Measurements from ENCODE around the gene POC5. TPM values are rescaled to one million over a fixed set of nuclear protein-coding genes. Genes with fewer than 3 reads are reported as not detected.

Gene POC5
- total RNA-seq, 1 donor from 2014 or later, result 9.1 TPM

- intact Hi-C loops (cut with DNase I), result no loop called here
- no peaks in the 10 kb centered on the region for H3K4me1 ChIP-seq
- no peak for TF ChIP-seq CTCF (IDR thresholded peaks at IDR 0.05)
- no peak overlapping the region for H3K27ac ChIP-seq
- H3K36me3 ChIP-seq, result no peaks in the 10 kb centered on the region
- H3K27me3 ChIP-seq, result no peaks in the 10 kb centered on the region
- no peak overlapping the region for H3K4me3 ChIP-seq
- no peak for DNase-seq
- no peaks in the 10 kb centered on the region for H3K9me3 ChIP-seq
- no peak for ATAC-seq
Observed at GRCh38 chr5:75640826-75641225, 76.4 kb downstream of the POC5 start.

GRCh38 chr5:75640395-75640794, 76.8 kb downstream of the POC5 start:
- no peaks in the 10 kb centered on the region for H3K27me3 ChIP-seq
- no peaks in the 10 kb centered on the region for H3K9me3 ChIP-seq
- no peak for ATAC-seq
- no peak for DNase-seq
- intact Hi-C loops (cut with DNase I), result no loop called here
- no peaks in the 10 kb centered on the region for H3K36me3 ChIP-seq
- no peak overlapping the region for H3K27ac ChIP-seq
- TF ChIP-seq CTCF (IDR thresholded peaks at IDR 0.05), result no peak
- no peak overlapping the region for H3K4me3 ChIP-seq
- H3K4me1 ChIP-seq, result no peaks in the 10 kb centered on the region

DNA sequence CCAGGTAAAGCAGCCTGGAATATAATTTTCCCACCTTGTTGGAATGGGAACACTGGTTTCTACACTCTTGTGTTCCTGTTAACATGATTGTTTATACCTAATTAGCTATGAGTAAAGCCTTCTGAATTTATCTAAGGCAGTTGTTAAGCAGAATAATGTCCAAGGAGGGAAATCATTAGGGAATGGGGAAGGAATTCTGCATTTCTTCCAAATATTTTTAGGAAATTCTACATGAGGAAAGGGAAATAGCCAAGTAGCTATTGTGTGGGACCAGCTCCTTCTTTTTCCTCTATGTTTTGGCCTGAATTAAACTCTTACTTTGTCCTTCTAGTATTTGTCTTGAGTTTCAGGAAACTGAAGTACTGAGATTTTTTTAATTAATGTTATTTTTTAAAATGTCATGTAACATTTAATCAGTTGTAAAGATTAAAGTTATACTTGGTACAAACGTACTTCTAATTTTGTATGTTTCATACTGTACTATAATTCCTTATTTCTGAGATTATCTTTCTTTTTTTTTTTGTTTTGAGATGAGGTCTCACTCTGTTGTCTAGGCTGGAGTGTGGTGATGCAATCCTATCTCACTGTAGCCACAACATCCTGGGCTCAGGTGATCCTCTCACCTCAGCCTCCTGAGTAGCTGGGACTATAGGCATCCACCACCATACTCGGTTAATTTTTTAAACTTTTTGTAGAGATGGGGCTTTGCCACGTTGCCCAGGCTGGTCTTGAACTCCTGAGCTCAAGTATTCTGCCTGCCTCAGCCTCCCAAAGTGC, 77.5 kb downstream of the POC5 start:
- DNase-seq (no peak), ATAC-seq (no peak)
- intact Hi-C loops (cut with DNase I), result no loop called here
- H3K9me3 ChIP-seq, result no peaks in the 10 kb centered on the region
- H3K36me3 ChIP-seq, result no peaks in the 10 kb centered on the region
- no peak overlapping the region for H3K4me3 ChIP-seq
- H3K27ac ChIP-seq, result no peak overlapping the region
- H3K27me3 ChIP-seq, result no peaks in the 10 kb centered on the region
- H3K4me1 ChIP-seq, result no peaks in the 10 kb centered on the region
- no peak for TF ChIP-seq CTCF (IDR thresholded peaks at IDR 0.05)

- H3K27me3 ChIP-seq, result no peaks in the 10 kb centered on the region
- no peaks in the 10 kb centered on the region for H3K9me3 ChIP-seq
- intact Hi-C loops (cut with DNase I), result no loop called here
- no peak overlapping the region for H3K4me3 ChIP-seq
- TF ChIP-seq CTCF (IDR thresholded peaks at IDR 0.05), result no peak
- H3K36me3 ChIP-seq, result no peaks in the 10 kb centered on the region
- ATAC-seq (no peak), DNase-seq (no peak)
- H3K4me1 ChIP-seq, result no peaks in the 10 kb centered on the region
- H3K27ac ChIP-seq, result no peak overlapping the region
Observed at GRCh38 chr5:75637949-75638348, 79.3 kb downstream of the POC5 start.

DNA sequence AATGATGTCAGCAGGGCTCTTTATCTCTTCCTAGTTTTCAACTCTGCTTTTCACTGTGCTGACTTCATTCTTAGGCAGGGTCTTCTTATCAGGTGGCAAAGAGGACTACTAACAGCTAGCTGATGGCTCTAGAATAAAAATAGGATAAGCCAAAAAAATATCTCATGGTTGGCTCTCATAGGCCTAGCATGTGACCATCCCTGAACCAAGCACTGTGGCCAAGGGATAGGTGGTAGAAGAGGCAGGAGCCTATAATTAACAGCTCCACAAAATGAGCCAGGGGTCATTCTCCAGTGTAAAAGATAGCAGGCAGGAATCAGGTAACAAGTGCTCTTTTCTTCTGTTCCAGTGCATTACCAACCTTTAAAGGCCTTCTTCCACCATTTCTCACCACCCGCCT, 84.9 kb downstream of the POC5 start:
- H3K4me3 ChIP-seq, result no peak overlapping the region
- no peaks in the 10 kb centered on the region for H3K9me3 ChIP-seq
- H3K4me1 ChIP-seq, result no peaks in the 10 kb centered on the region
- DNase-seq, result no peak
- H3K27ac ChIP-seq, result no peak overlapping the region
- H3K36me3 ChIP-seq, result no peaks in the 10 kb centered on the region
- no peak for TF ChIP-seq CTCF (IDR thresholded peaks at IDR 0.05)
- intact Hi-C loops (cut with DNase I), result no loop called here
- H3K27me3 ChIP-seq, result no peaks in the 10 kb centered on the region
- no peak for ATAC-seq

DNA sequence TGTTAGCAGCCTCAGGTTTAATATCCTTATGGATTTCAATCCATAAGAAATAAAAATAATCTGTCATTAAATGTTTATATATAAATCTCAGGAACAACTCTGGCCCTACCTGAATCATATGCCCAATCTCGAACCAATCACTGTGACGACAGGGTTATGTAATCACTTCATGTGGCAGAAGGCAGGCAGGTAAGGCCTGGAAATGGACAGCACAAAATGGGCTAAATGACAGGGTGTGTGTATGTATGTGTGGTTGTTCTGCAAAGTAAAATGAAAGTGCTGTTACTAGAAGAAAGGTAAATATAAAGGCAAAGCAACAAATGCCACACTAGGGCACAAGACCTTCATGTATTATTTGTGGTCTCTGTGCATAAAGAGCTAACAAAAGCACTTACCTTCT, 86.4 kb downstream of the POC5 start:
- Histone ChIP-seq H3K36me3 (no peaks in the 10 kb centered on the region), H3K27ac (no peak overlapping the region), H3K4me1 (no peaks in the 10 kb centered on the region), H3K27me3 (no peaks in the 10 kb centered on the region), H3K4me3 (no peak overlapping the region), H3K9me3 (no peaks in the 10 kb centered on the region)
- intact Hi-C loops (cut with DNase I), result no loop called here
- no peak for TF ChIP-seq CTCF (IDR thresholded peaks at IDR 0.05)
- DNase-seq (no peak), ATAC-seq (no peak)

All from upper lobe of right lung (tissue), 1 donor.